ENCODE measurements around the gene LHFPL6.

- TF ChIP-seq CTCF (IDR thresholded peaks at IDR 0.05) (no peak), POLR2AphosphoS5 (IDR thresholded peaks at IDR 0.05) (no peak)
Measured at GRCh38 chr13:39586958-39587605, 15.9 kb downstream of the LHFPL6 start.
